LHCN-M2 (cell line): ENCODE data around the gene FREY1. TPM values are rescaled to one million over a fixed set of nuclear protein-coding genes. Genes with fewer than 3 reads are reported as not detected.
"Not testable (repeated sequence)": the region's sequence is repeated elsewhere in the genome, so short reads cannot be mapped to it uniquely, and the experiment has no call there.

Experiments
- DNase-seq: peaks from one replicate; pipeline ENCODE4 v3.0.0-alpha.2; 2012; ENCODE audit warnings: low read depth
- total RNA-seq: library from RNA; depleted of rRNA; stranded (reverse); fragments of >200 nt; gene quantifications from 2 replicates; pipeline ENCODE4 v1.2.3, GENCODE V29; 2014

Gene FREY1
- total RNA-seq, 1 experiment from 2014 or later: 0.63 TPM

DNA sequence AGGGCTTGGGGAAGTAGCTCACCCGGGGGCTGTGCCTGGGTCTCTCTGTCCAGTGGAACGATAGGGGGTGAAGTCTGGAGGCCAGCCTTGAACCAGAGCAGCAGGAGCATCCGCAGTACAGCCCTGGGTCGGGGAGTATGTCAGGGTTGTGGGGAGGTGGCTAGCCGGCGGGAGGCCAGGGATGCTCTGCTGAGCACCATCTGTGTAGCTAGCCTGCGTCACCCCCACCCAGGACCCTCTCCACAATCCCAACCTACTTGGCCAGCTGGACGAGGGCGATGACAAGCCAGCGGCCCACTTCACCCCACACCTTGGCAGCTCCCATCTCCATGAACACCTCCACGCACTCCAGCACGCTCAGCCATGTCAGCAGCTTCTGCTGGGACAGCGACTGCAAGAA, 8.4 kb upstream of the FREY1 start:
- DNase-seq: no peak

GRCh38 chr11:45913942-45914635, 7.0 kb upstream of the FREY1 start:
- no peak for DNase-seq

DNA sequence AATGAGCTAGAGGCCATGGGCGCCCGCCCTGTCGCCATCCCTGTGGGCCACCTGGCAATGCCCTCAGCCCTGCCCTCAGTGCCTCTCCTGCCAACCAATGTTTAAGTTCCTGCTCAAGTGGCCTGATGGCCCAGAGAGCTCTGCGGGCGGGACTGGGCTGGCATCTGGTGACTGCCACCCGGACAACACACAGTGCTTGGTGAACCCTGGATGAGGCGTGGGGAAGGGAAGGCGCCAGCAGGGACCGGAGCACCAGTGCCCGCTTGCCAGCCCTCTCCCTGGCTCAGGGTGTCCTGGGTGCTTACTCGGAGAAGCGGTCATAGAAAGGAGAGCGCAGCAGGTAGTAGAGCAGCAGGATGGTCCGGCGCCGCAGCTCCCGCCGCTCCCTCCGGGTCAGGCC, 6.4 kb upstream of the FREY1 start:
- DNase-seq: no peak

- no peak for DNase-seq
Measured at GRCh38 chr11:45910623-45911022, 3.6 kb upstream of the FREY1 start.

DNA sequence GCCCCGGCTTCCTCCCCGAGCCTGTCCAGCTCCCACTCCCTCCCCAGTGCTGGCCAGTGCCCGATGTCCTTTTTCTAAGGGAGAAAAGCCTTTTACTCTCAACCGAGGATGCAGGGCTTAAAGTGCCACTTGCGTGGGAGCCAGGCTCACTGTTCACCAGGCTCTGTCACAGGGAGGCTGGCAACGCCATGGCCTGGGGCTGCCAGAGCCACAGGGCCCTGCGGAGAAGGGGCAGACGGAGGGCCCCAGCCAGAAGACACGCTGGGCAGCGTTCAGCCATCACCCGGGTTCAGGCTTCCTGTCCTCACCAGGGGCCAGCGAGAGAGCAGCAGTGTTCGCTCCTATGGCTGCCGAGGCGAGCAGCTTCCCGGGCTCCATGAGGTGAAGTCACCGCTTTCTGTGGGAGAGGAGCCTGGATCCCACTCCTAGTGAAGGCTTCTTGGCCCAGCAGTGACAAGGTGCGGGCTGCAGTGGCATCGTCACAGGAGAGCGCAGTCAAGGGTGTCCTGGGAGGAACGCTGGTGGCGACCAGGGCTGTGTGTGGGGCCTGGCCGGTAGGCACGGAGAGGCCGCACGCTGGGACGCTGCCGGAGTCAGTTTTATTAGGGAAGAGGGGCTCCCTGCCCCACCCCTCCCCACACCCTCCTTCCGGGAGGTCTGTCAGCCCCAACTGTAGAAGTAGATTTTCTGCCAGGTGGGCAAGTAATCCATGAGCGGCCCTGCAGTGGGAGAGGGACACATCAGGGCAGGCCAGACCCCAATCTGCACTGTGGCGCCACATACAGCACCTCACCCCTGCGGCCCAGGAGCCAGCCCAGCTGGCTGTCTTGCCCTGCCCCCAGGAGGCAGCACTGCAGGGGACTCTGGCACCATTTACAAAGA, 2.8 kb upstream of the FREY1 start:
- no peak for DNase-seq

- no peak for DNase-seq
Measured at GRCh38 chr11:45907911-45908370, 870 bp upstream of the FREY1 start.

DNA sequence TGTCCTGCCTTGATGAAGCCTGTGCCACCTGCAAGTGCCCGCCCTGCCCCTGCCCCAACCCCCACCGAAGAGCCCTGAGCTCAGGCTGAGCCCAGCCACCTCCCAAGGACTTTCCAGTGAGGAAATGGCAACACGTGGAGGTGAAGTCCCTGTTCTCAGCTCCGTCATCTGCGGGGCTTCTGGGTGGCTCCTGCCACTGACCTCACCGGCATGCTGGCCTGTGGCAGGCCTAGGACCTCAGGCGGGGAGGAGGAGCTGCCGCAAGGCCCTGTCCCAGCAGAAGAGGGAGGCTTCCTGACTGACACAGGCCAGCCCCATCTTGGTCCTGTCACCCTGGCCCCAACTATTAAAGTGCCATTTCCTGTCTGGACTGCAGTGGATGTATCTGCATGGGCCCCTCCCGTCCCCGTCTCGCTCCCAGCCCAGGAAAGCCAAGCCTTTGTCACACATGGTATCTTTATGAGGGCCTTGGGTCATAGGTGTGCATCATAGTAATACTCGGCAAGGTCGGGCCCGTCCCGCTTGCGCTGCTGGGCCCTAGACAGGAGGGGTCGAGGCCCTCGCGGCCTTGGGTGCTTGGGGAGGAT, 882 bp downstream of the FREY1 start:
- no peak for DNase-seq

GRCh38 chr11:45905576-45905975, 1.5 kb downstream of the FREY1 start:
- DNase-seq: not testable (repeated sequence)

DNA sequence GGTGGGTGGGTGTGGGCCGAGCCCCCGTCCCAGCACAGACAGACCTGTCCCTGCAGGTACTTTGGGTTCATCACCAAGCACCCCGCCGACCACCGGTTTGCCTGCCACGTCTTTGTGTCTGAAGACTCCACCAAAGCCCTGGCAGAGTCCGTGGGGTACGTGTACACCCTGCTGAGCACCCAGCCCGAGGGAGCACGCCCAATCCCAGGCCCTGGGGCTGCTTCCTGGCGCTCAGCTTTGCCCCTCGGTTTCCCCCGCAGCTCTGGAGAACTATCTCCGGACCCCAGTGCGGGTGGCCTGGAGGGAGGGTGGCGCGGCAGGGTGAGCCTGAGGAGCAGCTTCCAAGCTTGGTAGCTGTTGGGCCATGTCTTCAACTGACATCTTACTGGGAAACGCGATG, 2.0 kb downstream of the FREY1 start:
- DNase-seq: no peak

- DNase-seq: no peak
Measured at GRCh38 chr11:45904309-45904915, 2.7 kb downstream of the FREY1 start.

GRCh38 chr11:45902452-45903380, 4.4 kb downstream of the FREY1 start:
- DNase-seq: no peak

GRCh38 chr11:45901626-45902025, 5.4 kb downstream of the FREY1 start:
- no peak for DNase-seq

DNA sequence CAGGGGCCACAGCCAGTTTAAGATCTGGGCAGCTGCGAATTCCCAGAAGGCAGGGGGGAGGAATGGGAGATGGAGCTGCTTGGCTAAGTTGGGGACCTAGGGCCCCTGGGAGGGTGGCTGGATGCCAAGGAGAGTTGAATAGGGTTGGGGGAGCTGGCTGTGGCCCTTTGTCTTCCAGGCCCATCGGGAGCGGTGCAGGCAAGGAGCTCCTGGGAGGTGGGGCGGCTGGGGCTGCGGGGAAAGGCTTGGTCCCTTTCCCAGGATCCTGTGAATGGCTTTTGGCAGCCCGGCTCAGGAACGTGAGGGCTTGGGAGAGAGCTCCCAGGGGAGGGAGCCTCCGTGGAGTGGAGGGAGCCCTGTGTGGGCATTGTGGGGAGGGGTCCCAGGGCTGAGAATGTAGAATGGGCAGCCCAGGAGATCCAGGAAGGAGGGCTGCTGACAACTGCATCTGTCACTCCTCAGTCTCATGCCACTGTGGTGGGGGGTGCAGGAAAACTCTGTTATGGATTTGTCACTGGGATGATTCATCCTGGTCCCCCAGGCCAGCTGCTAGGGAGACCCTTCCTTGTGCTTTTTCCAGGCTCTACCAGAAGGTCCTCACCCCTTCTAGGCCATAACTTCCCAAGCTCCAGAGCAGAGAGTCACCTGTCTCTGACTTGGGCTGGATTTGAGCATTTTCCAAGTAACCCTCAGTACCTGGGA, 6.0 kb downstream of the FREY1 start:
- no peak for DNase-seq

- DNase-seq: not testable (repeated sequence)
Measured at GRCh38 chr11:45900175-45900800, 6.8 kb downstream of the FREY1 start.

DNA sequence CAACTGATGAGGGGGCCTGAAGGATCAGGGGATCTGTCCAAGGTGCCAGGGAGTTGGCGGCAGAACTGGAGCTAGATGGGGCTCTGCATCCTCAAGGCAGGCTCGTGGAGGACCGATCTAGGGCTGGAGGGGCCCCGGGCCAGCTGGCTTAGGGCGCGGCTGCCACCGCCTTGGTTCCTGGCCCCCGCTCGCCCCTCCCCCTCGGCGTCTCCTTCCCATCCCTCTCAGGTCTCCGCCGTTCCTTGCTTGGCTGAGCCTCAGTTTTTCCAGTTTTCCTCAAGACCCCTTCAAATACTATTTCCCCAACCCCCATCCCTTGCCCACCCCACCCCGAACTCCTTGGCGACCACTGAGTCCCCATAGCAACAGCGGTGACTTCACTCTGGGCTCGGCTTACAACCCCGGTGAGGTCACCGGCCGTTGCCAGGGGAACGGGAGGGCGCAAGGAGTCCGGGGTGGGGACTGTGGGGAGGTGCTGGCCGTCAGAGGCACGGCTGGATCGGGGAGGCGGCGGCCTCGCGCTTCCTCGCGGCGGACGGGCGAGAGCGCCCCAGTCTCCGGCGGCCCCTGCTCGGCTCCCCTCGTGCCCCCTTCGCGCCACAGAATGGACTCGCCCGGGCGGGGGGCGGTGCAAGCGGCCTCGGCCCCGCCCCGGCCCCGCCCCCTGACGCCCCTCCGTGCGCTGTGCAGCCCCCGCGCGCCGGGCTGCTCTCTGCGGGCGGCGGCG, 7.5 kb downstream of the FREY1 start:
- DNase-seq: peak; percentile 82

- DNase-seq: no peak
Measured at GRCh38 chr11:45899086-45899447, 8.0 kb downstream of the FREY1 start.

- DNase-seq: no peak
Measured at GRCh38 chr11:45897556-45897955, 9.5 kb downstream of the FREY1 start.

DNA sequence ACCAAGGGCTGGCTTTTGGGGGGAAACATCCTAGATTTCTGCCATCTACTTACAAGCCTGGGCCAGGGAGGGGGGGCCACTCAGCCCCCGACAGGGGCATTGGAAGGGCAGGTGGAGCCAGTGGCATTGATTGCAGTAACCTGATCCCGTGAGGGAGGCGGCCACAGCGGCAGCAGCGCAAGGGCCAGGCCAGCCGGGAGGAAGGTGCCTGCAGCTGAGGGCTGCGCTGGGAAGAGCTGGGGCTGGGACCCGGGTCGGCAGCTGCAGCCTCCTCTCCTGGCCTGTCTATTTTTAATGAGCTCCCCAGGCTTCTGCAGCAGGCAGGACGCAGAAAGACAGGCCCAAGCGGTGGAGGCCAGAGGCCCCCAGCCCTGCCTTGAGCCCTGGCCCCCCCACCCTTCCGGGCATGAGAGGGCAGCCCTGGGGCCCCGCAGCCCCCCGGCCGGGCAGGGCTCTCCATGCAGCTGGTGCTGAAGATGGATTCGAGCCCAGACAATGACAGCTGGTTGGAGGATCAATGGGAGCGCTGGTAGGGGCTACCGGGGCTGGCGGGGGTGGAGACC, 10.6 kb downstream of the FREY1 start:
- DNase-seq: no peak
